ENCODE data around the gene CHST14. TPM values are rescaled to one million over a fixed set of nuclear protein-coding genes. Genes with fewer than 3 reads are reported as not detected.

Gene CHST14
- total and polyA plus RNA-seq, 11 donors = 6.0 to 10.8 (median 8.0) TPM

- DNase-seq = no peak
Measured at GRCh38 chr15:40501487-40501886, 30.7 kb downstream of the CHST14 start.

GRCh38 chr15:40506964-40507571 lies 36.3 kb downstream of the CHST14 start:
- Histone ChIP-seq H3K27me3 (peaks cover 0 to 39% (median 0%) of the 10 kb centered on the region in 9 donors), H3K4me1 (peaks cover 0 to 24% (median 17%) of the 10 kb centered on the region in 12 donors), H3K36me3 (no peaks in the 10 kb centered on the region), H3K27ac (peak overlapping the region in 3 of 12 donors; percentile 31 to 42 (median 35)), H3K9me3 (no peaks in the 10 kb centered on the region), H3K4me3 (peak overlapping the region in 10 of 12 donors; percentile 20 to 46 (median 34))
- peak; percentile 78 to 88 (median 83) for DNase-seq
- intact Hi-C loops (cut with DNase I) = loop anchor here in 6 of 10 donors (1.0 to 10.0 kb wide), 6 partner anchors 36 to 66 kb away; partner anchors contain the start of gene BAHD1 (in 4 of the 6)
- TF ChIP-seq POLR2A (IDR thresholded peaks at IDR 0.05) = no peak
- peak; percentile 59 to 90 (median 70) for TF ChIP-seq CTCF (IDR thresholded peaks at IDR 0.05)
- peak; percentile 76 to 93 (median 92) for ATAC-seq
- 2 to 5% (median 3%) methylated on average over 29 to 30 of the region's 30 CpGs for WGBS, 4 donors

More at GRCh38 chr15:40501487-40501886, 30.7 kb downstream of the CHST14 start:
- WGBS, 4 donors = 74 to 84% (median 79%) methylated on average over 6 of the region's 6 CpGs
- Histone ChIP-seq H3K4me1 (peaks cover 0 to 2% (median 0%) of the 10 kb centered on the region in 12 donors), H3K36me3 (no peaks in the 10 kb centered on the region), H3K9me3 (no peaks in the 10 kb centered on the region), H3K27ac (no peak overlapping the region), H3K4me3 (no peak overlapping the region), H3K27me3 (peaks cover 0 to 5% (median 0%) of the 10 kb centered on the region in 9 donors)
- no peak for ATAC-seq
- TF ChIP-seq CTCF (IDR thresholded peaks at IDR 0.05) (no peak), POLR2A (IDR thresholded peaks at IDR 0.05) (no peak)
- intact Hi-C loops (cut with DNase I) = loop anchor here in 1 of 10 donors (10.0 kb wide), 1 partner anchor 57 kb away; the partner anchor contains the start of gene BAHD1

- intact Hi-C loops (cut with DNase I) = loop anchor here in 4 of 10 donors (5.0 to 10.0 kb wide), 3 partner anchors 56 to 66 kb away; partner anchors contain the start of gene BAHD1 (in 3 of the 4)
- no peak for DNase-seq
- Histone ChIP-seq H3K27ac (no peak overlapping the region), H3K4me1 (peaks cover 0 to 25% (median 17%) of the 10 kb centered on the region in 12 donors), H3K4me3 (no peak overlapping the region), H3K9me3 (no peaks in the 10 kb centered on the region), H3K36me3 (no peaks in the 10 kb centered on the region), H3K27me3 (peaks cover 0 to 41% (median 0%) of the 10 kb centered on the region in 9 donors)
- WGBS, 4 donors = 90 to 100% (median 96%) methylated on average over 1 of the region's 1 CpG
- no peak for ATAC-seq
- TF ChIP-seq CTCF (IDR thresholded peaks at IDR 0.05) (no peak), POLR2A (IDR thresholded peaks at IDR 0.05) (no peak)
Measured at GRCh38 chr15:40508216-40508615, 37.4 kb downstream of the CHST14 start.

- H3K27me3 ChIP-seq = peaks cover 0 to 36% (median 0%) of the 10 kb centered on the region in 9 donors
- H3K9me3 ChIP-seq = no peaks in the 10 kb centered on the region
- H3K4me3 ChIP-seq = no peak overlapping the region
- DNase-seq (no peak), ATAC-seq (no peak)
- no peak overlapping the region for H3K27ac ChIP-seq
- peaks cover 0 to 25% (median 17%) of the 10 kb centered on the region in 12 donors for H3K4me1 ChIP-seq
- TF ChIP-seq CTCF (IDR thresholded peaks at IDR 0.05) = no peak
- TF ChIP-seq POLR2A (IDR thresholded peaks at IDR 0.05) = no peak
- no peaks in the 10 kb centered on the region for H3K36me3 ChIP-seq
- WGBS, 4 donors = 75 to 90% (median 85%) methylated on average over 2 of the region's 2 CpGs
- intact Hi-C loops (cut with DNase I) = loop anchor here in 2 of 10 donors (5.0 to 10.0 kb wide), 3 partner anchors 55 to 82 kb away; partner anchors contain the start of genes BAHD1 (in 1 of the 2), CCDC32 (in 1 of the 2), KNL1 (in 1 of the 2) and RPUSD2 (in 1 of the 2)
Measured at GRCh38 chr15:40510201-40510600, 39.4 kb downstream of the CHST14 start.

All from heart left ventricle (tissue), 16 donors.